SK-N-SH treated with all-trans-retinoic acid at 6 μM for 48 hours (cell line): ENCODE results near the gene DR1.

Experiments
- ATAC-seq: fragments of 200-7000 bp; cut with Tn5 transposase; 3 replicates; pipeline ENCODE4 v1.9.1; 2020; ENCODE audit warnings: mild to moderate bottlenecking, moderate library complexity
- BACH2 ChIP-seq: fragments of 250-450 bp; sonication (Bioruptor Pico); IDR thresholded peaks from 2 replicates; pipeline ENCODE4 v1.9.0; 2021; ENCODE audit warnings: mild to moderate bottlenecking, borderline replicate concordance
- CREB5 ChIP-seq: fragments of 250-450 bp; sonication (Bioruptor Pico); IDR thresholded peaks from 2 replicates; pipeline ENCODE4 v1.5.1; 2020; ENCODE audit warnings: low read depth, mild to moderate bottlenecking, moderate library complexity
- CSDC2 ChIP-seq: fragments of 250-450 bp; sonication (Bioruptor Pico); IDR thresholded peaks from 2 replicates; pipeline ENCODE4 v1.5.0; 2020; ENCODE audit warnings: mild to moderate bottlenecking, moderate library complexity
- CSRNP3 ChIP-seq: fragments of 250-450 bp; sonication (Bioruptor Pico); IDR thresholded peaks from 2 replicates; pipeline ENCODE4 v1.5.1; 2021; ENCODE audit warnings: mild to moderate bottlenecking, moderate library complexity
- ESRRG ChIP-seq: fragments of 250-450 bp; sonication (Bioruptor Pico); IDR thresholded peaks from 2 replicates; pipeline ENCODE4 v1.6.1; 2021; ENCODE audit warnings: mild to moderate bottlenecking
- GLIS3 ChIP-seq: fragments of 250-450 bp; sonication (Bioruptor Pico); IDR thresholded peaks from 2 replicates; pipeline ENCODE4 v1.5.0; 2020; ENCODE audit warnings: mild to moderate bottlenecking, moderate library complexity
- PATZ1 ChIP-seq: fragments of 250-450 bp; sonication (Bioruptor Pico); IDR thresholded peaks from 2 replicates; pipeline ENCODE4 v1.8.0; 2020; ENCODE audit warnings: mild to moderate bottlenecking, moderate library complexity, borderline replicate concordance
- POU6F1 ChIP-seq: fragments of 250-450 bp; sonication (Bioruptor Pico); IDR thresholded peaks from 2 replicates; pipeline ENCODE4 v1.8.0; 2021; ENCODE audit warnings: low read depth, mild to moderate bottlenecking, moderate library complexity, borderline replicate concordance
- PPARA ChIP-seq: fragments of 250-450 bp; sonication (Bioruptor Pico); IDR thresholded peaks from 2 replicates; pipeline ENCODE4 v1.5.0; 2020; ENCODE audit warnings: mild to moderate bottlenecking, borderline replicate concordance
- RARB ChIP-seq: fragments of 250-450 bp; sonication (Bioruptor Pico); IDR thresholded peaks from 2 replicates; pipeline ENCODE4 v1.8.0; 2021; ENCODE audit warnings: mild to moderate bottlenecking, moderate library complexity
- SNAI2 ChIP-seq: fragments of 250-450 bp; sonication (Bioruptor Pico); IDR thresholded peaks from 2 replicates; pipeline ENCODE4 v1.5.0; 2020; ENCODE audit warnings: mild to moderate bottlenecking, moderate library complexity
- TOX ChIP-seq: fragments of 250-450 bp; sonication (Bioruptor Pico); IDR thresholded peaks from 2 replicates; pipeline ENCODE4 v1.8.0; 2021; ENCODE audit warnings: mild to moderate bottlenecking, moderate library complexity, borderline replicate concordance
- TSHZ2 ChIP-seq: fragments of 250-450 bp; sonication (Bioruptor Pico); IDR thresholded peaks from 2 replicates; pipeline ENCODE4 v1.5.0; 2020; ENCODE audit warnings: mild to moderate bottlenecking, moderate library complexity
- ZFP3 ChIP-seq: fragments of 250-450 bp; sonication (Bioruptor Pico); IDR thresholded peaks from 2 replicates; pipeline ENCODE4 v1.5.0; 2020; ENCODE audit warnings: mild to moderate bottlenecking, moderate library complexity
- ZFP30 ChIP-seq: fragments of 450-650 bp; formaldehyde crosslinking; IDR thresholded peaks from 2 replicates; pipeline ENCODE4 v1.5.0; 2022; ENCODE audit warnings: mild to moderate bottlenecking, moderate library complexity
- ZNF565 ChIP-seq: fragments of 450-650 bp; formaldehyde crosslinking; conservative IDR thresholded peaks from 2 replicates; pipeline ENCODE4 v1.5.0; 2020; ENCODE audit warnings: low read depth, mild to moderate bottlenecking, moderate library complexity

Gene DR1

GRCh38 chr1:93302078-93302477 is 43.6 kb upstream of the DR1 start:
- TF ChIP-seq PATZ1 (CRISPR knock-in tag) = no peak
- no peak for TF ChIP-seq TOX
- no peak for TF ChIP-seq RARB (CRISPR knock-in tag)
- ATAC-seq = no peak

- no peak for TF ChIP-seq TSHZ2 (CRISPR knock-in tag)
- TF ChIP-seq ESRRG = no peak
- TF ChIP-seq GLIS3 = no peak
- TF ChIP-seq ZFP30 = no peak
- no peak for TF ChIP-seq ZNF565 (CRISPR knock-in tag)
- TF ChIP-seq BACH2 (CRISPR knock-in tag) = no peak
- TF ChIP-seq CREB5 (CRISPR knock-in tag) = no peak
- TF ChIP-seq, all 23 proteins: peak for 0
- ATAC-seq = peak; percentile 82
These were observed 41.0 kb upstream of the DR1 start for GRCh38 chr1:93304716-93305138.

- TF ChIP-seq ZFP3 (CRISPR knock-in tag) = no peak
- TF ChIP-seq RARB (CRISPR knock-in tag) = no peak
- no peak for TF ChIP-seq GLIS3
- no peak for TF ChIP-seq CSDC2 (CRISPR knock-in tag)
- TF ChIP-seq CREB5 (CRISPR knock-in tag) = no peak
- no peak for TF ChIP-seq ESRRG
- no peak for TF ChIP-seq SNAI2 (CRISPR knock-in tag)
- no peak for TF ChIP-seq PPARA (CRISPR knock-in tag)
- TF ChIP-seq PATZ1 (CRISPR knock-in tag) = no peak
- ATAC-seq = no peak
These were observed 38.8 kb upstream of the DR1 start for GRCh38 chr1:93306920-93307319.

GRCh38 chr1:93313026-93313425 is 32.7 kb upstream of the DR1 start:
- ATAC-seq = no peak
- TF ChIP-seq POU6F1 (no peak), CSDC2 (CRISPR knock-in tag) (no peak), BACH2 (CRISPR knock-in tag) (no peak), CSRNP3 (CRISPR knock-in tag) (no peak)
